ENCODE measurements around the gene PPBP.

PPBP gene

DNA sequence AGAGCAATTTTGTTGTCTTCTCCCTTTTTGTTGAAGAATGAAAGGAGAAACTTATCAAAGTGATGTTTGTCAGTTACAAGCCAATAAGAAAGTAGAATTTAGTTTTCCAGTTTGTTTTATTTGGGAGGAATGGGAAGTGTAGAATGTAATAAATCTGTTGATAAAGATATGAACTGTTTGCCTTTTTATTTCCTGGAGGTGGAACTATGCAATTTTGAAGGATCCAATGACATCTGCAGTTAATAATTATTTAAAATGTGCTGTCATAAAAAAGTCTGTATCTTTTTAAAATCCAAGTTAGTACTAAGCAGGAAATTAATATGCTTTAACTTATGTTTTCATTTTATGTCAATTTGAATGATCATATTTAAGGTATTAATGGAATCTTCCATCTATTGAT is 51.0 kb downstream of the PPBP start:
- DNase-seq (ENCODE audit: extremely low read depth, low read depth) = no peak
- TF ChIP-seq, protein P1, sequence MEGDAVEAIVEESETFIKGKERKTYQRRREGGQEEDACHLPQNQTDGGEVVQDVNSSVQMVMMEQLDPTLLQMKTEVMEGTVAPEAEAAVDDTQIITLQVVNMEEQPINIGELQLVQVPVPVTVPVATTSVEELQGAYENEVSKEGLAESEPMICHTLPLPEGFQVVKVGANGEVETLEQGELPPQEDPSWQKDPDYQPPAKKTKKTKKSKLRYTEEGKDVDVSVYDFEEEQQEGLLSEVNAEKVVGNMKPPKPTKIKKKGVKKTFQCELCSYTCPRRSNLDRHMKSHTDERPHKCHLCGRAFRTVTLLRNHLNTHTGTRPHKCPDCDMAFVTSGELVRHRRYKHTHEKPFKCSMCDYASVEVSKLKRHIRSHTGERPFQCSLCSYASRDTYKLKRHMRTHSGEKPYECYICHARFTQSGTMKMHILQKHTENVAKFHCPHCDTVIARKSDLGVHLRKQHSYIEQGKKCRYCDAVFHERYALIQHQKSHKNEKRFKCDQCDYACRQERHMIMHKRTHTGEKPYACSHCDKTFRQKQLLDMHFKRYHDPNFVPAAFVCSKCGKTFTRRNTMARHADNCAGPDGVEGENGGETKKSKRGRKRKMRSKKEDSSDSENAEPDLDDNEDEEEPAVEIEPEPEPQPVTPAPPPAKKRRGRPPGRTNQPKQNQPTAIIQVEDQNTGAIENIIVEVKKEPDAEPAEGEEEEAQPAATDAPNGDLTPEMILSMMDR (IDR thresholded peaks at IDR 0.05; ENCODE audit: low read depth, low read length) = no peak

Data from AG09319 (cell line).